ENCODE results near the gene ANKRD13C. TPM values are rescaled to one million over a fixed set of nuclear protein-coding genes. Genes with fewer than 3 reads are reported as not detected.

ANKRD13C gene
- total and polyA plus RNA-seq, 2 of the 4 experiments (the other 2 are of a cell fraction), result 8.3 to 10.9 TPM

- Histone ChIP-seq H3K27ac (ENCODE audit: insufficient read depth, low read length) (peak overlapping the region; percentile 18; the same call in 1 of the 2 replicates), H3K56ac (ENCODE audit: extremely low read depth, insufficient read depth, low read length) (peak overlapping the region; percentile 66; the same call in 1 of the 2 replicates), H3K4me1 (ENCODE audit: control insufficient read depth, insufficient read depth, low read length) (peaks cover 2% of the 10 kb centered on the region; the same call in 1 of the 2 replicates), H3K4me2 (ENCODE audit: low read depth, low read length) (peak overlapping the region; percentile 68), H2AK9ac (replicated peaks; ENCODE audit: low read depth, low read length, poor library complexity) (no peak overlapping the region), H3K18ac (ENCODE audit: low read depth, low read length) (no peak overlapping the region), H3K23ac (ENCODE audit: low read depth, low read length) (no peak overlapping the region), H2AK5ac (ENCODE audit: low read depth, low read length) (peak overlapping the region; percentile 48; the same call in 1 of the 2 replicates), H3K4ac (ENCODE audit: low read depth, low read length) (no peak overlapping the region), H2BK5ac (ENCODE audit: low read depth, low read length, poor library complexity, severe bottlenecking) (peak overlapping the region; percentile 73), H3K14ac (replicated peaks; ENCODE audit: low read depth, low read length) (peak overlapping the region; percentile 59), H3K27me3 (ENCODE audit: control insufficient read depth, insufficient read depth, low read length) (no peaks in the 10 kb centered on the region), H3K4me3 (ENCODE audit: insufficient read depth, low read depth, low read length) (peak overlapping the region; percentile 97), H2AFZ (replicated peaks; ENCODE audit: low read length, poor library complexity) (peak overlapping the region; percentile 97), H3K9me3 (ENCODE audit: control insufficient read depth, insufficient read depth, low read length) (no peaks in the 10 kb centered on the region), H3K9me1 (ENCODE audit: insufficient read depth, low read length) (peaks cover 4% of the 10 kb centered on the region; the same call in 1 of the 2 replicates), H3K79me1 (ENCODE audit: low read depth in 1 of 2, low read length in 2 of 2) (peaks cover 13 to 50% of the 10 kb centered on the region in 2 experiments), H3K9ac (ENCODE audit: low read depth, low read length) (peak overlapping the region; percentile 42; the same call in 1 of the 2 replicates), H4K5ac (ENCODE audit: low read depth, low read length) (no peak overlapping the region), H2BK120ac (ENCODE audit: low read depth, low read length) (no peak overlapping the region), H4K91ac (ENCODE audit: insufficient read depth, low read depth, low read length) (peak overlapping the region; percentile 34; the same call in 1 of the 2 replicates), H4K8ac (ENCODE audit: low read depth in 2 of 2, low read length in 2 of 2) (peak overlapping the region; percentile 18 to 75), H4K20me1 (ENCODE audit: insufficient read depth, low read length) (peaks cover 33% of the 10 kb centered on the region), H2BK15ac (ENCODE audit: low read depth, low read length) (no peak overlapping the region), H2BK20ac (ENCODE audit: low read depth, low read length) (no peak overlapping the region), H3K36me3 (ENCODE audit: control insufficient read depth, insufficient read depth, low read length) (peaks cover 14% of the 10 kb centered on the region)
- intact Hi-C loops (cut with micrococcal nuclease), result loop anchor here (2.0 to 10.0 kb wide), 3 partner anchors 132 to 190 kb away; partner anchors contain the start of genes ANKRD13C and CTH
- CTCF ChIA-PET, result no interaction called here
- in situ Hi-C loops (cut with MboI; ENCODE audit: low sequenced_read_pairs), result no loop called here
- POLR2A ChIA-PET (ENCODE audit: unreplicated experiment), result no interaction called here
- no peak for ATAC-seq (ENCODE audit: low read depth)
- WGBS, 2 experiments (ENCODE audit: extremely low coverage in 2 of 2, insufficient read length in 1 of 2), result 0% methylated on average over 1 of the region's 17 CpGs; no CpG with 5 or more reads in 1 of the 2 experiments
- no TSS peak for BruUV-seq (replicated peaks)
- DNase-seq, result no peak
- dilution Hi-C loops (cut with HindIII; ENCODE audit: low sequenced_read_pairs, unreplicated experiment), result no loop called here
- TF ChIP-seq CHD1 (IDR thresholded peaks at IDR 0.05; ENCODE audit: low read depth, low read length), result no peak
- TF ChIP-seq USF2 (IDR thresholded peaks at IDR 0.05; ENCODE audit: low read depth, low read length), result no peak
- TF ChIP-seq RFX5 (IDR thresholded peaks at IDR 0.05; ENCODE audit: low read depth, low read length), result no peak
- TF ChIP-seq SMC3 (IDR thresholded peaks at IDR 0.05; ENCODE audit: low read depth, low read length), result no peak
- TF ChIP-seq FOS (IDR thresholded peaks at IDR 0.05; ENCODE audit: low read depth, low read length), result no peak
- TF ChIP-seq RAD21 (IDR thresholded peaks at IDR 0.05; ENCODE audit: low read length), result no peak
- TF ChIP-seq MXI1 (IDR thresholded peaks at IDR 0.05; ENCODE audit: borderline replicate concordance, low read depth, low read length), result no peak
- no peak for TF ChIP-seq MAFK (IDR thresholded peaks at IDR 0.05; ENCODE audit: low read depth, low read length)
- no peak for TF ChIP-seq MAZ (IDR thresholded peaks at IDR 0.05; ENCODE audit: borderline replicate concordance, low read depth, low read length)
- TF ChIP-seq NFE2L2 (IDR thresholded peaks at IDR 0.05; ENCODE audit: low read depth, low read length), result no peak
- TF ChIP-seq ELK1 (IDR thresholded peaks at IDR 0.05; ENCODE audit: borderline replicate concordance, low read depth, low read length), result no peak
Observed at GRCh38 chr1:70220517-70221237, 133.8 kb downstream of the ANKRD13C start.
